Muscle of leg (tissue), 11 donors: ENCODE data around the gene ANK2. TPM values are rescaled to one million over a fixed set of nuclear protein-coding genes. Genes with fewer than 3 reads are reported as not detected.
"Not testable (repeated sequence)": the region's sequence is repeated elsewhere in the genome, so short reads cannot be mapped to it uniquely, and the experiment has no call there.

Experiments used
- DNase-seq: peaks from one replicate; pipeline ENCODE4 v3.0.0; 2013
- H3K27ac ChIP-seq: one replicate; pipeline ENCODE4 v1.5.1; 2013; ENCODE audit warnings: mild to moderate bottlenecking, low read length, control low read depth
- H3K27me3 ChIP-seq: one replicate; pipeline ENCODE4 v1.6.1; 2013; ENCODE audit warnings: low read length; ENCODE audit not compliant: control insufficient read depth, insufficient read depth
- H3K36me3 ChIP-seq: one replicate; pipeline ENCODE4 v1.6.1; 2013; ENCODE audit warnings: low read length; ENCODE audit not compliant: control insufficient read depth, insufficient read depth
- H3K4me1 ChIP-seq: one replicate; pipeline ENCODE4 v1.6.1; 2013; ENCODE audit warnings: low read length; ENCODE audit not compliant: control insufficient read depth, insufficient read depth
- H3K4me3 ChIP-seq: one replicate; pipeline ENCODE4 v1.5.1; 2013; ENCODE audit warnings: low read length, control low read depth
- H3K9me3 ChIP-seq: replicated peaks from 2 replicates; pipeline ENCODE4 v1.6.1; 2013; ENCODE audit warnings: low read depth, low read length; ENCODE audit not compliant: control insufficient read depth
- WGBS: methylation state at CpG from one replicate; pipeline ENCODE4 v1.1.5; 2013; ENCODE audit warnings: missing lambda C conversion rate; ENCODE audit not compliant: insufficient coverage; 5-methylcytosine and 5-hydroxymethylcytosine counted together
- polyA plus RNA-seq, 8 donors: library from polyadenylated mRNA; unstranded; fragments of 120-200 nt; gene quantifications; one replicate each; pipeline versions ENCODE4 v1.2.1 to v1.2.3, GENCODE V29; 2013; ENCODE audit warnings: inconsistent platforms in 1 of 8, low replicate concordance in 1 of 8; ENCODE audit not compliant: insufficient read length in 8 of 8, insufficient read depth in 1 of 8
- total RNA-seq: library from RNA; stranded (reverse); fragments of 120-200 nt; gene quantifications from one replicate; pipeline ENCODE4 v1.2.4, GENCODE V29; 2013

Gene ANK2
- total and polyA plus RNA-seq, 9 donors, result 160 to 285 (median 233) TPM

DNA sequence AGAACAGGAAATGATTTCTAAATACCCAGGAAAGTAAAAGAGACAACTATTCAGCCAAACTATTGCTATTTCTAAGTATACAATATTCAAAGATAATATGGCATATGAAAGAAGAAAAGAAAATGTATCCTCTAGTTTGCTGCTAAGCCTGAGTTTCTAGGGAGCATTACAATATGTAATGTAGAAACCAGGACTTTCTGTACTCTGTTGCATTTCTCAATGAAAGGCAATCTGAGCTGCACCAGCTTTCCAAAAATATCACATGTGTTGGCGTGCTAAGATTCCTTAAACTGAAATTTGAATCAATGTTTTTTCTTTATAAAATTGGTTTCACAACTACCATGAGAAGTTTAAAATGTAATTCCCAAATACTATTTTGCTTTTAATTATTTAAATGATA is 129.6 kb downstream of the ANK2 start:
- peak; percentile 88 for DNase-seq
- WGBS, result no CpG with 5 or more reads among the region's 1 CpG
- H3K4me1 ChIP-seq, result peaks cover 7% of the 10 kb centered on the region
- no peak overlapping the region for H3K4me3 ChIP-seq
- no peaks in the 10 kb centered on the region for H3K27me3 ChIP-seq
- H3K9me3 ChIP-seq, result no peaks in the 10 kb centered on the region
- H3K36me3 ChIP-seq, result peaks cover 7% of the 10 kb centered on the region
- peak overlapping the region; percentile 45 for H3K27ac ChIP-seq

DNA sequence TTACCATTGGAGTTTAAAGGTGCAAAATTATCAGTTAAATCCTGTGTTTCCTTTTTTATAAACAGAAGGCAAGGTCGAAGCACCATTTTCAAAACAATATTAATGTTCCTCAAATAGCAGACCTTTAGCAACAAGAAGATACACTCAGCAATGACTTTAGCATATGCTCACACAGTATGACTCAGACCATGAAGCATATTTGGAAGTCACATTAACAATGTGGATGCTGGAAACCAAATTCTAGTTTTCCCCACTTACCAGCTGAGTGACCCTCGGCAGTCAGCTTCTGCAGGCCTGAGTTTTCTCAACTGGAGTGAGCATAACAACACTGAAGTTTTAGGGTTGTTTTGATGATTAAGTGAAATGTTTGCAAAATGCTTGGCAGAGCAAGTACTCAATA is 130.5 kb downstream of the ANK2 start:
- no CpG with 5 or more reads among the region's 2 CpGs for WGBS
- H3K4me1 ChIP-seq, result peaks cover 7% of the 10 kb centered on the region
- no peaks in the 10 kb centered on the region for H3K27me3 ChIP-seq
- no peak overlapping the region for H3K27ac ChIP-seq
- peak; percentile 84 for DNase-seq
- H3K4me3 ChIP-seq, result no peak overlapping the region
- H3K9me3 ChIP-seq, result no peaks in the 10 kb centered on the region
- peaks cover 7% of the 10 kb centered on the region for H3K36me3 ChIP-seq

DNA sequence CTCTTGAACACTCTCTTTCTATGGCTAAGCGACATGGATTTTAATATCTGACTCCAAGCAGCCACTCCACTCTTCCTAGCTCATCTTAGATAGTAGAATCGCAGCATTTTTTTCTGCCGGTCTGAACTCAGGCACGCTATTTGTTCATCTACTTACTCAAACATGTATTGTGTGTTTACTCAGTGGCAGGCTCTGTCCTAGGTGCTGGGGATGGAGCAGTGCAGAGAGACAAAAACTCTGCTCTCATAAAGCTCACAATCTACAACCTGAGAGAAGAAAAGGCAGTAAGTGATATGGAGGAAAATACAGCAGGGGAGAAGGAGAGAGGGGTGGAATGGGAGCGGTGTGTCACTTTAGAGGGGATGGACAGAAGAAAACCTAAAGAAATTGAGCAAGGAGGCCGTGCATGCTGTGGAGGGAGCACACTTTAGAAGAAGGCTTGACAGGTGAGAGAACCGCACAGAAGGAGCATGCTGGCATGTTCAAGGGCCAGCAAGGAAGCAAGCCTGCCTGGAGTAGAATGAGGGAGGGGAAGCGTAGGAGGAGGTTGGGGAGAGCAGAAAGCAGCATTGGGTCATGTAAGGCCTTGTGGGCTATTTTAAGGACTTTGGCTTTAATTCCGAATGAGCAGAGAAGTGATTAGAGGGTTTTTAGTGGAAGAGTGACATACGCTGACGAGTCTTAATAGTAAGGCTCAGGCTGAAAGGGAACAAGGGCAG is 132.0 kb downstream of the ANK2 start:
- Histone ChIP-seq H3K27me3 (no peaks in the 10 kb centered on the region), H3K4me3 (no peak overlapping the region), H3K27ac (no peak overlapping the region), H3K9me3 (no peaks in the 10 kb centered on the region), H3K36me3 (no peaks in the 10 kb centered on the region), H3K4me1 (peaks cover 7% of the 10 kb centered on the region)
- WGBS, result 78% methylated on average over 8 of the region's 11 CpGs
- DNase-seq, result no peak

DNA sequence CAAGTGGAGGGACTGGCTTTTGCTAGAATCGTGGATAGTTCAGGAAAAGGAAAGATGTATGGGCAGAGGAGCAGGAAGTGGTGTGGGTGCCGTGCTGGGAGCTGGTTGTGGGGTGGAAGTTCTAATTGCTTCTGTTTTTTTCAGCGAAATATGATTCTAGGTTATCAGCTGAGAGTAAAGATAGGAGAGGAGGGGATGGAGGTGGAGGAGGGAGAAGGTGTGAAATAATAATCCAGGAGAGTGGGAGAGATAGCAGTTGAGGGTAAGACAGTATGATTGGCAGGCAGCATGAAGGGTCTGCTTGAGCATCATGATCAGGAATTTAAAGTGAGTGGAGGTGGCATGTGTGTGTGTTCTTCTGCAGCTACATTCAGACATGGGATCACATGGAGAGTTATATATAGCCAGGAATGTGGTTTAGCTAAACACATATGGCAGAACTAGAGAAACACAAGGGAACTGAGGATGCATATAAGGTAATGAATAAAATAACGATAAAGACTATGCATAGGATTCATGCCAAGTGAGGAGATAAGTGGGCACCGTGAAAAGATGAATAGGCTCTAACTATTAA is 133.7 kb downstream of the ANK2 start:
- WGBS, result 54% methylated on average over 5 of the region's 5 CpGs
- Histone ChIP-seq H3K36me3 (no peaks in the 10 kb centered on the region), H3K4me3 (no peak overlapping the region), H3K9me3 (no peaks in the 10 kb centered on the region), H3K4me1 (peaks cover 7% of the 10 kb centered on the region), H3K27ac (no peak overlapping the region), H3K27me3 (no peaks in the 10 kb centered on the region)
- peak; percentile 28 for DNase-seq

DNA sequence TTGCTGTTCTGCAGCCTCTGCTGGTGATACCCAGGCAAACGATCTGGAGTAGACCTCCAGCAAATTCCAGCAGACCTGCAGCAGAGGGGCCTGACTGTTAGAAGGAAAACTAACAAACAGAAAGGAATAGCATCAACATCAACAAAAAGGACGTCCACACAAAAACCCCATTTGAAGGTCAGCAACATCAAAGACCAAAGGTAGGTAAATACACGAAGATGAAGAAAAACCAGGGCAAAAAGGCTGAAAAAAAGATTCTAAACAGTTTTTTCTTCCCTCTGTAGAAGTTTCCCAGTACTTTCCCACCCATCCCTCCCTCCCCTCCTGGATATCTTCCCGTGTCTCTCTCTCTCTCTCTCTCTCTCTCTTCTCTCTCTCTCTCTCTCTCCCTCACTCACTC is 136.8 kb downstream of the ANK2 start:
- H3K27ac ChIP-seq, H3K4me3 ChIP-seq, H3K4me1 ChIP-seq, DNase-seq, H3K27me3 ChIP-seq, H3K36me3 ChIP-seq, H3K9me3 ChIP-seq: not testable (repeated sequence)
- 0% methylated on average over 1 of the region's 4 CpGs for WGBS

DNA sequence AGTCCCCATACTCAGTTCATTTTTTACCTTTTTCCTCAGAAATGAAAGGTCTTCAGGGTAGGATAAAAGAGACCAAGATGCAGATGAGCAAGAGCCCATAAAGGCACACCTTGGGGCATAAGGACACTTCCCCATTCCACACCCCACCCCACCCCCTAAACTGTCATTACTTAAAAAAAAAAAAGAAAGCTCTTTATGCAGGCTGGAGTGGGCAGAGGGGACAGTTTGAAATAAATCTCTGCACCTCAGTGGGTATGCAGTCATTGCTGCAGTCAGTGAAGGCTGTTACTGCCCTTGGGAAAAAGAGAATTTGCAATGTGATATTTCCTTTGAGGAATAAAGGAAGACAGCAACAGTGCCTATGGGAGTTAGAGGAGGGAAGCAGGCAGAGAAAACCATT is 137.5 kb downstream of the ANK2 start:
- peaks cover 4% of the 10 kb centered on the region for H3K4me1 ChIP-seq
- DNase-seq, result no peak
- H3K9me3 ChIP-seq, result no peaks in the 10 kb centered on the region

DNA sequence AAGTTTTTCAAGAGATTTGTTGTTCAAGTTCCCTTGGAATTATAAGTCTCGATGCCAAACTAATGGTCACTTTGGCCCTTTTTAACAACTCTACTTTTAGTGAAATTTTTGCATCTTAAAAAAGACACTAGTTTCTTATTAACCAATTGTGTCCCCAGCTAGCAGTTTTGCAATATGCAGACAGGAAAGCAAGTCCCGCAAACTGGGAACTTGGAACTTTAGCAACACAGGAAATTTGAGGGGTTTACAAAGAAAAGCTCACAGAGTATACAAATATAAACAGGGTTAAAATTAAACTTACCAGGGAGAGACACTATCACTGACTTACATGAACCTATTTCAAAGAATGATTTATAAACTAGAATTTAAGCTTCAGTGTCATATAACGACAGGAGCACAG is 137.9 kb downstream of the ANK2 start:
- no CpG with 5 or more reads among the region's 3 CpGs for WGBS
- no peak overlapping the region for H3K27ac ChIP-seq
- DNase-seq, result peak; percentile 29

More for the DNA sequence above, 137.5 kb downstream of the ANK2 start:
- Histone ChIP-seq H3K4me3 (no peak overlapping the region), H3K27ac (no peak overlapping the region), H3K36me3 (no peaks in the 10 kb centered on the region), H3K27me3 (no peaks in the 10 kb centered on the region)

DNA sequence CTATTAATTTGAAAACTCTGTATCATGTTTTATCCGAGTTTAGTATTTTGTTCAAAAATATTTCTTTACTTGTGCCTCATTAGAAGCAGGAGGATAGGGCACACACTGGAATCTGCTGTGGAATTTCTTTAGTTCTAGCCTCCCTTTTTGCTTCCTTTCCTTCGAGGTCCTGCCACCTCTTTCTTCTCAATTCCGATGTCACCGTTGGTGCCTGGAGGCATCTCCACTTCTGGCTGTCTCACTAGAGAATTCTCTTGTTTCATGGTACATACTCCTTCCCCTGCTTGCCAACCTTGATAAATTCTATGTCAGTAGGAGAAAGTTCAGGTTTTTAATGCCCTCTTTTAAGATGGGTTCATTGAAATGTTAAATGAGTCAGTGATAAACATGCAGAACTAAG is 140.1 kb downstream of the ANK2 start:
- Histone ChIP-seq H3K36me3 (no peaks in the 10 kb centered on the region), H3K27me3 (no peaks in the 10 kb centered on the region), H3K4me1 (no peaks in the 10 kb centered on the region), H3K4me3 (no peak overlapping the region), H3K27ac (no peak overlapping the region), H3K9me3 (no peaks in the 10 kb centered on the region)
- WGBS, result 67% methylated on average over 1 of the region's 4 CpGs
- DNase-seq, result no peak

More for the DNA sequence above, 137.9 kb downstream of the ANK2 start:
- Histone ChIP-seq H3K27me3 (no peaks in the 10 kb centered on the region), H3K4me3 (no peak overlapping the region), H3K36me3 (no peaks in the 10 kb centered on the region), H3K9me3 (no peaks in the 10 kb centered on the region), H3K4me1 (peaks cover 4% of the 10 kb centered on the region)

DNA sequence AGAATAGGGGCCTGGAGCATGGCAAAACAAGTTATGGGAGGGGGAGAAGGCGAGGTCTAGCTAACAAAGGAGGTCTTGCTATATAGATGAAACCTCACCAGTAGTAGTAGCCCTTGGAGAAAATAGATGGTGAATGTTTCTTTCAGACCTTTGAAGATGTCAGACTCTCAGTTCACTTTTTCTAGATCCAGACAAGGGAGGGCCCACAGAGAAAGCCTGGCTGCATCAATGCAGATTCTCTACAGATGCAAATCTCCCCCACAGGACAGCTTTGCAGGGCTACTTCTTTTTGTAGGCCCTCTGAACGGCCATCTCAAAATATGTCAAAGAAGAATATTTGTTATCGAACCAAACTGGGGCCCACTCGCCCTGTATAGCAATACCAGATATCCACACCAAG is 159.7 kb downstream of the ANK2 start:
- Histone ChIP-seq H3K27me3 (no peaks in the 10 kb centered on the region), H3K4me1 (no peaks in the 10 kb centered on the region), H3K4me3 (no peak overlapping the region), H3K36me3 (no peaks in the 10 kb centered on the region), H3K9me3 (no peaks in the 10 kb centered on the region), H3K27ac (no peak overlapping the region)
- DNase-seq, result no peak
- WGBS, result 100% methylated on average over 1 of the region's 4 CpGs

DNA sequence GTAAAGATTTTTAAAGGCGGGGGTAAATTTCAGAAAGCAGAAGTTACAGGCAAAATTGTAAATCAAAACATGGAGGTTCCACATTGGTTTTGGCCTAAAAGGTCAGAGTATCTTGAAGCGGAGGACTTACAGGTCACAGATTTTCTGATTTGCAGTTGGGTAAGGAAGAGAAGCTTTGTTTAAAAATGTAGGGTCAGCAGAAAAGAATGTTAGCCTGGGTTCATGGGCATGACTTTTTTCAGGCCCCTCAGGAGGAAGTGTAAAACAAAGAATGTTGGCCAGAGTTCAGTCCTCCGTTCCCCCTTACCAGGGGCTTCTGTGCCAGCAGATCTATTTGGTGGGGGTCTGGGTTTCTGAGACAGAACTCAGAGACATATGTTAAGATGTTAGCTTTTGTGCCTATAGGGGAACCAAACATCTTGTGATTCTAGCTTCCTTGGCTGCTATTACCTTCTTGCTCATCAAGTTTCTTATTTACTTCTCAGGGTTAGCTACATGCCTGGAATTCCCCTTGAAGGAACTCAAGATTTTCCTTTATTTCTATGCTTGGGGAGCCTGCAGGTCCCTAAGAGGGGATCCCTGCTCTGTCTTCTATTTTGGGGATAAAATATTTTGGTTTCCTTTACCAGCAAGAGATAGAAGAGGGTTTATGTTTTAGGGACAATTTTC is 160.3 kb downstream of the ANK2 start:
- Histone ChIP-seq H3K4me3 (no peak overlapping the region), H3K36me3 (no peaks in the 10 kb centered on the region), H3K4me1 (no peaks in the 10 kb centered on the region), H3K9me3 (no peaks in the 10 kb centered on the region), H3K27me3 (no peaks in the 10 kb centered on the region), H3K27ac (no peak overlapping the region)
- 77% methylated on average over 2 of the region's 3 CpGs for WGBS
- no peak for DNase-seq
